Caki2 (cell line): ENCODE data around the gene TWF2. TPM values are rescaled to one million over a fixed set of nuclear protein-coding genes. Genes with fewer than 3 reads are reported as not detected.
A peak's percentile ranks its signal among the peaks of the same experiment; 100 is the strongest.

ENCODE experiments used
- DNase-seq: peaks from one replicate; pipeline ENCODE4 v3.0.0-alpha.2; 2015; ENCODE audit warnings: low read depth
- in situ Hi-C: cut with HindIII; loops from 2 replicates; pipeline ENCODE4 v1.10.0; 2016; ENCODE audit warnings: low sequenced_read_pairs, low pct_unique_long_range_greater_than_20kb, mixed read lengths
- total RNA-seq: library from RNA; depleted of rRNA; stranded (reverse); fragments of >200 nt; shearing (Covaris generic); gene quantifications from 2 replicates; pipeline ENCODE4 v1.2.3, GENCODE V29; 2014; ENCODE audit warnings: low replicate concordance

TWF2 gene
- total RNA-seq, 1 experiment from 2014 or later, result 206 TPM

- in situ Hi-C loops, result no loop called here
- peak; percentile 2 for DNase-seq
These were observed 42.0 kb downstream of the TWF2 start for GRCh38 chr3:52196977-52197376.

- in situ Hi-C loops, result no loop called here
- DNase-seq, result no peak
These were observed 43.1 kb downstream of the TWF2 start for GRCh38 chr3:52195823-52196331.

- in situ Hi-C loops, result no loop called here
- DNase-seq, result no peak
These were observed 43.7 kb downstream of the TWF2 start for GRCh38 chr3:52195291-52195597.

- DNase-seq, result no peak
- in situ Hi-C loops, result no loop called here
These were observed 44.3 kb downstream of the TWF2 start for GRCh38 chr3:52194485-52195290.

- in situ Hi-C loops, result no loop called here
- DNase-seq, result no peak
These were observed 45.9 kb downstream of the TWF2 start for GRCh38 chr3:52193065-52193464.

- no peak for DNase-seq
- in situ Hi-C loops, result no loop called here
These were observed 47.3 kb downstream of the TWF2 start for GRCh38 chr3:52191663-52192062.

GRCh38 chr3:52190294-52191074 lies 48.5 kb downstream of the TWF2 start:
- DNase-seq, result no peak
- in situ Hi-C loops, result no loop called here

- no peak for DNase-seq
- in situ Hi-C loops, result no loop called here
These were observed 50.4 kb downstream of the TWF2 start for GRCh38 chr3:52188556-52188955.

- in situ Hi-C loops, result no loop called here
- DNase-seq, result no peak
These were observed 52.2 kb downstream of the TWF2 start for GRCh38 chr3:52186729-52187128.

GRCh38 chr3:52185837-52186236 lies 53.1 kb downstream of the TWF2 start:
- no peak for DNase-seq
- in situ Hi-C loops, result no loop called here

- in situ Hi-C loops, result no loop called here
- no peak for DNase-seq
These were observed 53.6 kb downstream of the TWF2 start for GRCh38 chr3:52185311-52185710.

GRCh38 chr3:52184690-52185089 lies 54.3 kb downstream of the TWF2 start:
- in situ Hi-C loops, result no loop called here
- DNase-seq, result no peak

GRCh38 chr3:52183786-52184445 lies 55.0 kb downstream of the TWF2 start:
- no peak for DNase-seq
- in situ Hi-C loops, result no loop called here

- no peak for DNase-seq
- in situ Hi-C loops, result no loop called here
These were observed 56.3 kb downstream of the TWF2 start for GRCh38 chr3:52182691-52183090.

GRCh38 chr3:52182196-52182595 lies 56.8 kb downstream of the TWF2 start:
- in situ Hi-C loops, result no loop called here
- DNase-seq, result no peak

GRCh38 chr3:52181543-52181942 lies 57.4 kb downstream of the TWF2 start:
- DNase-seq, result no peak
- in situ Hi-C loops, result no loop called here
